Keratinocyte (primary cell): Measurements from ENCODE around the gene COL6A1.

Source experiments
- CTCF ChIP-seq, 3 experiments: IDR thresholded peaks in 1 of 3; conservative IDR thresholded peaks in 1 of 3; optimal IDR thresholded peaks in 1 of 3; 2 replicates in 2 of 3; 3 replicates in 1 of 3; pipeline versions ENCODE3 to v1.5.1; 2011; ENCODE audit warnings: low read length in 3 of 3, mild to moderate bottlenecking in 3 of 3, moderate library complexity in 2 of 3, control low read depth in 1 of 3, inconsistent platforms in 1 of 3; ENCODE audit not compliant: insufficient read depth in 2 of 3; ENCODE audit errors: extremely low read depth in 1 of 3
- EZH2 ChIP-seq: IDR thresholded peaks from one replicate; pipeline ENCODE4 v1.6.1; 2012; ENCODE audit warnings: inconsistent platforms, mild to moderate bottlenecking, low read length, moderate library complexity

- TF ChIP-seq CTCF (optimal IDR thresholded peaks at IDR 0.05 in 1 of 3, IDR thresholded peaks at IDR 0.05 in 1 of 3, conservative IDR thresholded peaks at IDR 0.05 in 1 of 3; ENCODE audit: extremely low read depth in 1 of 3, insufficient read depth in 2 of 3, low read length in 3 of 3) = no peak
- no peak for TF ChIP-seq EZH2
These were observed 16.3 kb upstream of the COL6A1 start for GRCh38 chr21:45965084-45965809.
